ENCODE data around the gene SORBS1. TPM values are rescaled to one million over a fixed set of nuclear protein-coding genes. Genes with fewer than 3 reads are reported as not detected.

Gene SORBS1
- total and polyA plus RNA-seq, 9 of the 15 experiments (the other 6 are each of a cell fraction or from before 2014, with no cell fraction given): 2.0 to 13.3 (median 6.5) TPM

DNA sequence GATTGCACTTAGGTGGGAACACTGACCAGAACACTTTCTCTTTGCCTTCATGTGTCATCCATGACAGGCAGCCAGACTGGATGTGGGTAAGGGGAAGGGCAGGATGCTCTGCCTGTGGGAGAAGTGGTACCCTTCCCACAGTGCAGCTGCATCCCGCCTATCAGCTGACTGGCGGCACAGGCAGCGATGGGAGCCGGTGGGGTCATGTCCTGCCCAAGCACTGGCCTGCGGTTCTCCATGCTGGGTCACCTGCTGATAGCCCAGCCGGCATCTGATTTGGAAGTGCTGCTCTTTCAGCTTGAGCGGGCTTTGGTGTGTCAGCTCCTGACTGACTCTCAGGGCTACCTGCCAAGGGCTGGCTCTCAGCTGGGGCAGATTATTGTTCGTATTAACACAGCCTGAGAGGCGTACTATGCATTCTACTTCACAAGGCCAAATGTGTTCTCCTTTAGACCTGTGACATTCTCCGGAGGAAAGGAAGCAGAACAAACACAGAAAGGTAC is 165.2 kb downstream of the SORBS1 start:
- H3K4me1 ChIP-seq (replicated peaks in 1 of 2; ENCODE audit: control insufficient read depth in 2 of 2, insufficient read depth in 2 of 2, low read length in 2 of 2): peaks cover 12 to 20% of the 10 kb centered on the region in 2 experiments
- CTCF ChIA-PET (ENCODE audit: low intra/inter-chr PET ratio): no interaction called here
- DNase-seq (ENCODE audit: extremely low read depth in 1 of 4, low spot score in 3 of 4): no peak

More for the DNA sequence above, 165.2 kb downstream of the SORBS1 start:
- no peaks in the 10 kb centered on the region for H3K9me1 ChIP-seq (ENCODE audit: control insufficient read depth, insufficient read depth, low read length)
- in situ Hi-C loops (cut with MboI): loop anchor here (25.0 kb wide), 1 partner anchor 441 kb away; no protein-coding TSS in a partner anchor
- no peak overlapping the region for H3K27ac ChIP-seq (ENCODE audit: extremely low read depth, low read depth, low read length)
- FAIRE-seq: no peak
- no TSS peak for BruUV-seq (replicated peaks)
- 0 out of 4 replicates have a peak overlapping the region, but pooled peaks of 1 of the 2 experiments have one; percentile 10 for H3K9ac ChIP-seq (ENCODE audit: insufficient read depth in 1 of 2, low read depth in 2 of 2, low read length in 2 of 2)
- no peak overlapping the region for H3K4me3 ChIP-seq
- TF ChIP-seq, protein P1, sequence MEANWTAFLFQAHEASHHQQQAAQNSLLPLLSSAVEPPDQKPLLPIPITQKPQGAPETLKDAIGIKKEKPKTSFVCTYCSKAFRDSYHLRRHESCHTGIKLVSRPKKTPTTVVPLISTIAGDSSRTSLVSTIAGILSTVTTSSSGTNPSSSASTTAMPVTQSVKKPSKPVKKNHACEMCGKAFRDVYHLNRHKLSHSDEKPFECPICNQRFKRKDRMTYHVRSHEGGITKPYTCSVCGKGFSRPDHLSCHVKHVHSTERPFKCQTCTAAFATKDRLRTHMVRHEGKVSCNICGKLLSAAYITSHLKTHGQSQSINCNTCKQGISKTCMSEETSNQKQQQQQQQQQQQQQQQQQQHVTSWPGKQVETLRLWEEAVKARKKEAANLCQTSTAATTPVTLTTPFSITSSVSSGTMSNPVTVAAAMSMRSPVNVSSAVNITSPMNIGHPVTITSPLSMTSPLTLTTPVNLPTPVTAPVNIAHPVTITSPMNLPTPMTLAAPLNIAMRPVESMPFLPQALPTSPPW (CRISPR knock-in tag; IDR thresholded peaks at IDR 0.05): no peak
- TF ChIP-seq, protein P2, sequence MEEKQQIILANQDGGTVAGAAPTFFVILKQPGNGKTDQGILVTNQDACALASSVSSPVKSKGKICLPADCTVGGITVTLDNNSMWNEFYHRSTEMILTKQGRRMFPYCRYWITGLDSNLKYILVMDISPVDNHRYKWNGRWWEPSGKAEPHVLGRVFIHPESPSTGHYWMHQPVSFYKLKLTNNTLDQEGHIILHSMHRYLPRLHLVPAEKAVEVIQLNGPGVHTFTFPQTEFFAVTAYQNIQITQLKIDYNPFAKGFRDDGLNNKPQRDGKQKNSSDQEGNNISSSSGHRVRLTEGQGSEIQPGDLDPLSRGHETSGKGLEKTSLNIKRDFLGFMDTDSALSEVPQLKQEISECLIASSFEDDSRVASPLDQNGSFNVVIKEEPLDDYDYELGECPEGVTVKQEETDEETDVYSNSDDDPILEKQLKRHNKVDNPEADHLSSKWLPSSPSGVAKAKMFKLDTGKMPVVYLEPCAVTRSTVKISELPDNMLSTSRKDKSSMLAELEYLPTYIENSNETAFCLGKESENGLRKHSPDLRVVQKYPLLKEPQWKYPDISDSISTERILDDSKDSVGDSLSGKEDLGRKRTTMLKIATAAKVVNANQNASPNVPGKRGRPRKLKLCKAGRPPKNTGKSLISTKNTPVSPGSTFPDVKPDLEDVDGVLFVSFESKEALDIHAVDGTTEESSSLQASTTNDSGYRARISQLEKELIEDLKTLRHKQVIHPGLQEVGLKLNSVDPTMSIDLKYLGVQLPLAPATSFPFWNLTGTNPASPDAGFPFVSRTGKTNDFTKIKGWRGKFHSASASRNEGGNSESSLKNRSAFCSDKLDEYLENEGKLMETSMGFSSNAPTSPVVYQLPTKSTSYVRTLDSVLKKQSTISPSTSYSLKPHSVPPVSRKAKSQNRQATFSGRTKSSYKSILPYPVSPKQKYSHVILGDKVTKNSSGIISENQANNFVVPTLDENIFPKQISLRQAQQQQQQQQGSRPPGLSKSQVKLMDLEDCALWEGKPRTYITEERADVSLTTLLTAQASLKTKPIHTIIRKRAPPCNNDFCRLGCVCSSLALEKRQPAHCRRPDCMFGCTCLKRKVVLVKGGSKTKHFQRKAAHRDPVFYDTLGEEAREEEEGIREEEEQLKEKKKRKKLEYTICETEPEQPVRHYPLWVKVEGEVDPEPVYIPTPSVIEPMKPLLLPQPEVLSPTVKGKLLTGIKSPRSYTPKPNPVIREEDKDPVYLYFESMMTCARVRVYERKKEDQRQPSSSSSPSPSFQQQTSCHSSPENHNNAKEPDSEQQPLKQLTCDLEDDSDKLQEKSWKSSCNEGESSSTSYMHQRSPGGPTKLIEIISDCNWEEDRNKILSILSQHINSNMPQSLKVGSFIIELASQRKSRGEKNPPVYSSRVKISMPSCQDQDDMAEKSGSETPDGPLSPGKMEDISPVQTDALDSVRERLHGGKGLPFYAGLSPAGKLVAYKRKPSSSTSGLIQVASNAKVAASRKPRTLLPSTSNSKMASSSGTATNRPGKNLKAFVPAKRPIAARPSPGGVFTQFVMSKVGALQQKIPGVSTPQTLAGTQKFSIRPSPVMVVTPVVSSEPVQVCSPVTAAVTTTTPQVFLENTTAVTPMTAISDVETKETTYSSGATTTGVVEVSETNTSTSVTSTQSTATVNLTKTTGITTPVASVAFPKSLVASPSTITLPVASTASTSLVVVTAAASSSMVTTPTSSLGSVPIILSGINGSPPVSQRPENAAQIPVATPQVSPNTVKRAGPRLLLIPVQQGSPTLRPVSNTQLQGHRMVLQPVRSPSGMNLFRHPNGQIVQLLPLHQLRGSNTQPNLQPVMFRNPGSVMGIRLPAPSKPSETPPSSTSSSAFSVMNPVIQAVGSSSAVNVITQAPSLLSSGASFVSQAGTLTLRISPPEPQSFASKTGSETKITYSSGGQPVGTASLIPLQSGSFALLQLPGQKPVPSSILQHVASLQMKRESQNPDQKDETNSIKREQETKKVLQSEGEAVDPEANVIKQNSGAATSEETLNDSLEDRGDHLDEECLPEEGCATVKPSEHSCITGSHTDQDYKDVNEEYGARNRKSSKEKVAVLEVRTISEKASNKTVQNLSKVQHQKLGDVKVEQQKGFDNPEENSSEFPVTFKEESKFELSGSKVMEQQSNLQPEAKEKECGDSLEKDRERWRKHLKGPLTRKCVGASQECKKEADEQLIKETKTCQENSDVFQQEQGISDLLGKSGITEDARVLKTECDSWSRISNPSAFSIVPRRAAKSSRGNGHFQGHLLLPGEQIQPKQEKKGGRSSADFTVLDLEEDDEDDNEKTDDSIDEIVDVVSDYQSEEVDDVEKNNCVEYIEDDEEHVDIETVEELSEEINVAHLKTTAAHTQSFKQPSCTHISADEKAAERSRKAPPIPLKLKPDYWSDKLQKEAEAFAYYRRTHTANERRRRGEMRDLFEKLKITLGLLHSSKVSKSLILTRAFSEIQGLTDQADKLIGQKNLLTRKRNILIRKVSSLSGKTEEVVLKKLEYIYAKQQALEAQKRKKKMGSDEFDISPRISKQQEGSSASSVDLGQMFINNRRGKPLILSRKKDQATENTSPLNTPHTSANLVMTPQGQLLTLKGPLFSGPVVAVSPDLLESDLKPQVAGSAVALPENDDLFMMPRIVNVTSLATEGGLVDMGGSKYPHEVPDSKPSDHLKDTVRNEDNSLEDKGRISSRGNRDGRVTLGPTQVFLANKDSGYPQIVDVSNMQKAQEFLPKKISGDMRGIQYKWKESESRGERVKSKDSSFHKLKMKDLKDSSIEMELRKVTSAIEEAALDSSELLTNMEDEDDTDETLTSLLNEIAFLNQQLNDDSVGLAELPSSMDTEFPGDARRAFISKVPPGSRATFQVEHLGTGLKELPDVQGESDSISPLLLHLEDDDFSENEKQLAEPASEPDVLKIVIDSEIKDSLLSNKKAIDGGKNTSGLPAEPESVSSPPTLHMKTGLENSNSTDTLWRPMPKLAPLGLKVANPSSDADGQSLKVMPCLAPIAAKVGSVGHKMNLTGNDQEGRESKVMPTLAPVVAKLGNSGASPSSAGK (IDR thresholded peaks at IDR 0.05): no peak
- no peak for TF ChIP-seq HDGF (IDR thresholded peaks at IDR 0.05)
- TF ChIP-seq ZFP1 (CRISPR knock-in tag; IDR thresholded peaks at IDR 0.05): no peak
- TF ChIP-seq, protein P3, sequence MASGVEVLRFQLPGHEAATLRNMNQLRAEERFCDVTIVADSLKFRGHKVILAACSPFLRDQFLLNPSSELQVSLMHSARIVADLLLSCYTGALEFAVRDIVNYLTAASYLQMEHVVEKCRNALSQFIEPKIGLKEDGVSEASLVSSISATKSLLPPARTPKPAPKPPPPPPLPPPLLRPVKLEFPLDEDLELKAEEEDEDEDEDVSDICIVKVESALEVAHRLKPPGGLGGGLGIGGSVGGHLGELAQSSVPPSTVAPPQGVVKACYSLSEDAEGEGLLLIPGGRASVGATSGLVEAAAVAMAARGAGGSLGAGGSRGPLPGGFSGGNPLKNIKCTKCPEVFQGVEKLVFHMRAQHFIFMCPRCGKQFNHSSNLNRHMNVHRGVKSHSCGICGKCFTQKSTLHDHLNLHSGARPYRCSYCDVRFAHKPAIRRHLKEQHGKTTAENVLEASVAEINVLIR (CRISPR knock-in tag; IDR thresholded peaks at IDR 0.05): no peak
- no peak overlapping the region for H2AFZ ChIP-seq (ENCODE audit: low read depth, low read length)
- H4K20me1 ChIP-seq (replicated peaks; ENCODE audit: control insufficient read depth, insufficient read depth, low read length): no peaks in the 10 kb centered on the region
- 0 out of 3 replicates have a peak, but pooled peaks cover 5% of the 10 kb centered on the region for H3K36me3 ChIP-seq (ENCODE audit: control insufficient read depth, insufficient read depth, low read length)
- H3K4me2 ChIP-seq (ENCODE audit: insufficient read depth, low read length): no peak overlapping the region
- H3K27me3 ChIP-seq (ENCODE audit: control insufficient read depth in 2 of 2, insufficient read depth in 2 of 2, low read length in 2 of 2): no peaks in the 10 kb centered on the region
- intact Hi-C loops (cut with micrococcal nuclease): no loop called here
- ATAC-seq: no peak
- H3K79me2 ChIP-seq (ENCODE audit: control insufficient read depth, insufficient read depth, low read length): no peaks in the 10 kb centered on the region
- POLR2A ChIA-PET: no interaction called here
- H3K9me3 ChIP-seq (replicated peaks; ENCODE audit: control insufficient read depth, insufficient read depth, low read depth, low read length): no peaks in the 10 kb centered on the region
- WGBS (ENCODE audit: insufficient coverage, low coverage, missing lambda C conversion rate): 86% methylated on average over 8 of the region's 10 CpGs
